ENCODE measurements around the gene ERGIC3. TPM values are rescaled to one million over a fixed set of nuclear protein-coding genes. Genes with fewer than 3 reads are reported as not detected.

ERGIC3 gene
- total and polyA plus RNA-seq, 2 of the 13 experiments (the other 11 are each of a cell fraction or from before 2014, with no cell fraction given), result 407 to 670 TPM

DNA sequence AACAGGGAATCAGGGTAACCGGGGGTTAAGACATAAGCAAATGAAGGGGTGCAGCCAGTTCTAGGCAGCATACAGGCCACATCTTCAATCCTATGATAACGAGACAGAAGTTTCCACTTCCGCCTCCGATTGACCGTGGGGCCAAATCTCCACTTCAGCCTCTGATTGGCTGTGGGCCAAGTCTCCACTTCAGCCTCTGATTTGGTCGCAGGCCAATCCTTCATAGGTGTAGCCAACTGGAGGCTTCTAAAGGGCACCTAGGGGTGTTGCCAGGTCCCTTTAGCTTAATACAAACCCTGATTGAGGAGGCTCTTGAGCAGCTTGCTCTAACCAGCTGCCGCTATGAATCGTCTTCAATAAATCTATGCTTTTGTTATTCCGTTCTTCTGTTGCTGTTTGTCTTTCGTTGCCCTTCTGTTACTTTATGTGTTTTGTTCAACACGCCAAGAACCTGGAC is 2.1 kb upstream of the ERGIC3 start (continued):
- TF ChIP-seq ZBTB40 (IDR thresholded peaks at IDR 0.05) (no peak), ZBTB40 (CRISPR knock-in tag; IDR thresholded peaks at IDR 0.05) (no peak), SALL1 (CRISPR knock-in tag; IDR thresholded peaks at IDR 0.05) (peak; percentile 65), HDAC6 (IDR thresholded peaks at IDR 0.05; ENCODE audit: low read depth, low read length) (no peak), ZNF839 (CRISPR knock-in tag; IDR thresholded peaks at IDR 0.05; ENCODE audit: borderline replicate concordance) (no peak), BCLAF1 (IDR thresholded peaks at IDR 0.05) (no peak), TARDBP (CRISPR knock-in tag; IDR thresholded peaks at IDR 0.05) (no peak), ZNF572 (CRISPR knock-in tag; IDR thresholded peaks at IDR 0.05) (no peak)
- TF ChIP-seq, protein P1, sequence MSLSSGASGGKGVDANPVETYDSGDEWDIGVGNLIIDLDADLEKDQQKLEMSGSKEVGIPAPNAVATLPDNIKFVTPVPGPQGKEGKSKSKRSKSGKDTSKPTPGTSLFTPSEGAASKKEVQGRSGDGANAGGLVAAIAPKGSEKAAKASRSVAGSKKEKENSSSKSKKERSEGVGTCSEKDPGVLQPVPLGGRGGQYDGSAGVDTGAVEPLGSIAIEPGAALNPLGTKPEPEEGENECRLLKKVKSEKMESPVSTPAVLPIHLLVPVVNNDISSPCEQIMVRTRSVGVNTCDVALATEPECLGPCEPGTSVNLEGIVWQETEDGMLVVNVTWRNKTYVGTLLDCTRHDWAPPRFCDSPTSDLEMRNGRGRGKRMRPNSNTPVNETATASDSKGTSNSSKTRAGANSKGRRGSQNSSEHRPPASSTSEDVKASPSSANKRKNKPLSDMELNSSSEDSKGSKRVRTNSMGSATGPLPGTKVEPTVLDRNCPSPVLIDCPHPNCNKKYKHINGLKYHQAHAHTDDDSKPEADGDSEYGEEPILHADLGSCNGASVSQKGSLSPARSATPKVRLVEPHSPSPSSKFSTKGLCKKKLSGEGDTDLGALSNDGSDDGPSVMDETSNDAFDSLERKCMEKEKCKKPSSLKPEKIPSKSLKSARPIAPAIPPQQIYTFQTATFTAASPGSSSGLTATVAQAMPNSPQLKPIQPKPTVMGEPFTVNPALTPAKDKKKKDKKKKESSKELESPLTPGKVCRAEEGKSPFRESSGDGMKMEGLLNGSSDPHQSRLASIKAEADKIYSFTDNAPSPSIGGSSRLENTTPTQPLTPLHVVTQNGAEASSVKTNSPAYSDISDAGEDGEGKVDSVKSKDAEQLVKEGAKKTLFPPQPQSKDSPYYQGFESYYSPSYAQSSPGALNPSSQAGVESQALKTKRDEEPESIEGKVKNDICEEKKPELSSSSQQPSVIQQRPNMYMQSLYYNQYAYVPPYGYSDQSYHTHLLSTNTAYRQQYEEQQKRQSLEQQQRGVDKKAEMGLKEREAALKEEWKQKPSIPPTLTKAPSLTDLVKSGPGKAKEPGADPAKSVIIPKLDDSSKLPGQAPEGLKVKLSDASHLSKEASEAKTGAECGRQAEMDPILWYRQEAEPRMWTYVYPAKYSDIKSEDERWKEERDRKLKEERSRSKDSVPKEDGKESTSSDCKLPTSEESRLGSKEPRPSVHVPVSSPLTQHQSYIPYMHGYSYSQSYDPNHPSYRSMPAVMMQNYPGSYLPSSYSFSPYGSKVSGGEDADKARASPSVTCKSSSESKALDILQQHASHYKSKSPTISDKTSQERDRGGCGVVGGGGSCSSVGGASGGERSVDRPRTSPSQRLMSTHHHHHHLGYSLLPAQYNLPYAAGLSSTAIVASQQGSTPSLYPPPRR (CRISPR knock-in tag; IDR thresholded peaks at IDR 0.05; ENCODE audit: borderline replicate concordance), result no peak
